ENCODE results near the gene CNST. TPM values are rescaled to one million over a fixed set of nuclear protein-coding genes. Genes with fewer than 3 reads are reported as not detected.

Gene CNST
- total and polyA plus RNA-seq, 9 of the 15 experiments (the other 6 are each of a cell fraction or from before 2014, with no cell fraction given): 17.0 to 55.3 (median 30.8) TPM

DNA sequence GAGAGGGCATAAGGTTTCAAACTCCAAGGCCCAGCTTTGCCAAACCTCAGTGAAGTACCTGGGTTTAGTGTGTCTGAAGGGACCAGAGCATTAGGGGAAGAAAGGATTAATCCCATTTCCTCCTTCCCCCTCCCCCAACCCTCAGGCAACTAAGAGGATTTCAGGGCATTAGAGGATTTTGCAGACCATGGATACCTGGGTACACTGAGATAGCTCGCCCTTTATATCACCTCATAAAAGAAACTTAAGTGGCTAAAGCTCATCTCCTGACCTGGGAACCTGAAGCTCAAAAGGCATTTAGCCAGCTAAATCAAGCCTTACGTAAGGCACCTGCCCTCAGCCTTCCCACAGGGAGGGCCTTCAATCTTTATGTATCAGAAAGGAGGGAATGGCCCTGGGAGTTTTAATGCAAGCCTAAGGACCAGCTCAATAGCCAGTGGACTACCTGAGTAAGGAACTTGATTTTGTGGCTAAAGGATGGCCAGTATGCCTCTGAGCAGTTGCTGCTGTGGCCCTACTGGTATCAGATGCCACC is 32.8 kb upstream of the CNST start:
- TF ChIP-seq PHB (CRISPR knock-in tag; IDR thresholded peaks at IDR 0.05) (no peak), CBX2 (IDR thresholded peaks at IDR 0.05; ENCODE audit: insufficient read depth, low read length, poor library complexity, severe bottlenecking) (no peak), ZFPM2 (CRISPR knock-in tag; IDR thresholded peaks at IDR 0.05) (no peak), ZNF140 (CRISPR knock-in tag; IDR thresholded peaks at IDR 0.05) (no peak), JUNB (CRISPR knock-in tag; conservative IDR thresholded peaks at IDR 0.05) (no peak), MAZ (CRISPR knock-in tag; conservative IDR thresholded peaks at IDR 0.05 in 1 of 2, IDR thresholded peaks at IDR 0.05 in 1 of 2) (no peak), RBM15 (IDR thresholded peaks at IDR 0.05; ENCODE audit: insufficient read depth, low read length) (no peak), RBM34 (IDR thresholded peaks at IDR 0.05; ENCODE audit: borderline replicate concordance, insufficient read depth, low read length) (no peak)
- TF ChIP-seq, protein P1, sequence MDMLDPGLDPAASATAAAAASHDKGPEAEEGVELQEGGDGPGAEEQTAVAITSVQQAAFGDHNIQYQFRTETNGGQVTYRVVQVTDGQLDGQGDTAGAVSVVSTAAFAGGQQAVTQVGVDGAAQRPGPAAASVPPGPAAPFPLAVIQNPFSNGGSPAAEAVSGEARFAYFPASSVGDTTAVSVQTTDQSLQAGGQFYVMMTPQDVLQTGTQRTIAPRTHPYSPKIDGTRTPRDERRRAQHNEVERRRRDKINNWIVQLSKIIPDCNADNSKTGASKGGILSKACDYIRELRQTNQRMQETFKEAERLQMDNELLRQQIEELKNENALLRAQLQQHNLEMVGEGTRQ (CRISPR knock-in tag; IDR thresholded peaks at IDR 0.05): no peak
- TF ChIP-seq, protein P2, sequence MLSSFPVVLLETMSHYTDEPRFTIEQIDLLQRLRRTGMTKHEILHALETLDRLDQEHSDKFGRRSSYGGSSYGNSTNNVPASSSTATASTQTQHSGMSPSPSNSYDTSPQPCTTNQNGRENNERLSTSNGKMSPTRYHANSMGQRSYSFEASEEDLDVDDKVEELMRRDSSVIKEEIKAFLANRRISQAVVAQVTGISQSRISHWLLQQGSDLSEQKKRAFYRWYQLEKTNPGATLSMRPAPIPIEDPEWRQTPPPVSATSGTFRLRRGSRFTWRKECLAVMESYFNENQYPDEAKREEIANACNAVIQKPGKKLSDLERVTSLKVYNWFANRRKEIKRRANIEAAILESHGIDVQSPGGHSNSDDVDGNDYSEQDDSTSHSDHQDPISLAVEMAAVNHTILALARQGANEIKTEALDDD (IDR thresholded peaks at IDR 0.05): no peak
- TF ChIP-seq, protein P3, sequence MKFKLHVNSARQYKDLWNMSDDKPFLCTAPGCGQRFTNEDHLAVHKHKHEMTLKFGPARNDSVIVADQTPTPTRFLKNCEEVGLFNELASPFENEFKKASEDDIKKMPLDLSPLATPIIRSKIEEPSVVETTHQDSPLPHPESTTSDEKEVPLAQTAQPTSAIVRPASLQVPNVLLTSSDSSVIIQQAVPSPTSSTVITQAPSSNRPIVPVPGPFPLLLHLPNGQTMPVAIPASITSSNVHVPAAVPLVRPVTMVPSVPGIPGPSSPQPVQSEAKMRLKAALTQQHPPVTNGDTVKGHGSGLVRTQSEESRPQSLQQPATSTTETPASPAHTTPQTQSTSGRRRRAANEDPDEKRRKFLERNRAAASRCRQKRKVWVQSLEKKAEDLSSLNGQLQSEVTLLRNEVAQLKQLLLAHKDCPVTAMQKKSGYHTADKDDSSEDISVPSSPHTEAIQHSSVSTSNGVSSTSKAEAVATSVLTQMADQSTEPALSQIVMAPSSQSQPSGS (CRISPR knock-in tag; IDR thresholded peaks at IDR 0.05): no peak
- DNase-seq (ENCODE audit: extremely low read depth in 1 of 4, low spot score in 3 of 4): no peak
- in situ Hi-C loops (cut with MboI): no loop called here
- no peak for ATAC-seq
- 25% methylated on average over 2 of the region's 2 CpGs for WGBS (ENCODE audit: insufficient coverage, low coverage, missing lambda C conversion rate)
- Histone ChIP-seq H4K20me1 (replicated peaks; ENCODE audit: control insufficient read depth, insufficient read depth, low read length) (no peaks in the 10 kb centered on the region), H3K9ac (ENCODE audit: insufficient read depth in 1 of 2, low read depth in 2 of 2, low read length in 2 of 2) (no peak overlapping the region), H3K9me3 (replicated peaks; ENCODE audit: control insufficient read depth, insufficient read depth, low read depth, low read length) (peaks cover 12% of the 10 kb centered on the region), H3K9me1 (ENCODE audit: control insufficient read depth, insufficient read depth, low read length) (no peaks in the 10 kb centered on the region), H3K27ac (ENCODE audit: extremely low read depth, low read depth, low read length) (no peak overlapping the region), H3K27me3 (ENCODE audit: control insufficient read depth in 2 of 2, insufficient read depth in 2 of 2, low read length in 2 of 2) (peaks cover 3 to 8% of the 10 kb centered on the region in 2 experiments; a peak in 3 of 5 replicates), H3K36me3 (ENCODE audit: control insufficient read depth, insufficient read depth, low read length) (no peaks in the 10 kb centered on the region), H3K4me3 (no peak overlapping the region), H3K79me2 (ENCODE audit: control insufficient read depth, insufficient read depth, low read length) (no peaks in the 10 kb centered on the region), H3K4me1 (replicated peaks in 1 of 2; ENCODE audit: control insufficient read depth in 2 of 2, insufficient read depth in 2 of 2, low read length in 2 of 2) (no peaks in the 10 kb centered on the region), H3K4me2 (ENCODE audit: insufficient read depth, low read length) (no peak overlapping the region), H2AFZ (ENCODE audit: low read depth, low read length) (no peak overlapping the region)
- intact Hi-C loops (cut with micrococcal nuclease): no loop called here
- ChIA-PET POLR2A (interaction anchor here (0.5 kb wide), 1 partner anchor 14 kb away, joined by 4 read pairs; no protein-coding TSS in a partner anchor), CTCF (ENCODE audit: low intra/inter-chr PET ratio) (interaction anchor here (0.6 kb wide), 1 partner anchor 347 kb away, joined by 5 read pairs; no protein-coding TSS in a partner anchor)
- BruUV-seq (replicated peaks): no TSS peak
- no peak for FAIRE-seq

Data from K562 (cell line).